OCI-LY7 (cell line): ENCODE results near the gene NCLN.

Experiments used
- EZH2phosphoT487 ChIP-seq: fragments of 200-600 bp; sonication (generic); IDR thresholded peaks from 2 replicates; pipeline ENCODE4 v1.6.1; 2018; ENCODE audit warnings: low read depth, borderline replicate concordance, mild to moderate bottlenecking, mixed run types, antibody characterized with exemption, low read length, moderate library complexity, mixed read lengths
- TF ChIP-seq, protein P1 (sequence below): fragments of 200-600 bp; sonication (generic); conservative IDR thresholded peaks from 2 replicates; pipeline ENCODE4 v1.5.1; 2014; ENCODE audit warnings: mild to moderate bottlenecking, antibody characterized with exemption, low read length, moderate library complexity, mixed read lengths

GRCh38 chr19:3157096-3157845 is 28.5 kb upstream of the NCLN start:
- TF ChIP-seq, protein P1, sequence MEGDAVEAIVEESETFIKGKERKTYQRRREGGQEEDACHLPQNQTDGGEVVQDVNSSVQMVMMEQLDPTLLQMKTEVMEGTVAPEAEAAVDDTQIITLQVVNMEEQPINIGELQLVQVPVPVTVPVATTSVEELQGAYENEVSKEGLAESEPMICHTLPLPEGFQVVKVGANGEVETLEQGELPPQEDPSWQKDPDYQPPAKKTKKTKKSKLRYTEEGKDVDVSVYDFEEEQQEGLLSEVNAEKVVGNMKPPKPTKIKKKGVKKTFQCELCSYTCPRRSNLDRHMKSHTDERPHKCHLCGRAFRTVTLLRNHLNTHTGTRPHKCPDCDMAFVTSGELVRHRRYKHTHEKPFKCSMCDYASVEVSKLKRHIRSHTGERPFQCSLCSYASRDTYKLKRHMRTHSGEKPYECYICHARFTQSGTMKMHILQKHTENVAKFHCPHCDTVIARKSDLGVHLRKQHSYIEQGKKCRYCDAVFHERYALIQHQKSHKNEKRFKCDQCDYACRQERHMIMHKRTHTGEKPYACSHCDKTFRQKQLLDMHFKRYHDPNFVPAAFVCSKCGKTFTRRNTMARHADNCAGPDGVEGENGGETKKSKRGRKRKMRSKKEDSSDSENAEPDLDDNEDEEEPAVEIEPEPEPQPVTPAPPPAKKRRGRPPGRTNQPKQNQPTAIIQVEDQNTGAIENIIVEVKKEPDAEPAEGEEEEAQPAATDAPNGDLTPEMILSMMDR, result no peak
- no peak for TF ChIP-seq EZH2phosphoT487
